ENCODE data around the gene DDRGK1. TPM values are rescaled to one million over a fixed set of nuclear protein-coding genes. Genes with fewer than 3 reads are reported as not detected.
"Not testable (repeated sequence)": the region's sequence is repeated elsewhere in the genome, so short reads cannot be mapped to it uniquely, and the experiment has no call there.

The DDRGK1 gene
- total RNA-seq, 2 experiments from 2014 or later = 49.3 to 52.2 TPM

DNA sequence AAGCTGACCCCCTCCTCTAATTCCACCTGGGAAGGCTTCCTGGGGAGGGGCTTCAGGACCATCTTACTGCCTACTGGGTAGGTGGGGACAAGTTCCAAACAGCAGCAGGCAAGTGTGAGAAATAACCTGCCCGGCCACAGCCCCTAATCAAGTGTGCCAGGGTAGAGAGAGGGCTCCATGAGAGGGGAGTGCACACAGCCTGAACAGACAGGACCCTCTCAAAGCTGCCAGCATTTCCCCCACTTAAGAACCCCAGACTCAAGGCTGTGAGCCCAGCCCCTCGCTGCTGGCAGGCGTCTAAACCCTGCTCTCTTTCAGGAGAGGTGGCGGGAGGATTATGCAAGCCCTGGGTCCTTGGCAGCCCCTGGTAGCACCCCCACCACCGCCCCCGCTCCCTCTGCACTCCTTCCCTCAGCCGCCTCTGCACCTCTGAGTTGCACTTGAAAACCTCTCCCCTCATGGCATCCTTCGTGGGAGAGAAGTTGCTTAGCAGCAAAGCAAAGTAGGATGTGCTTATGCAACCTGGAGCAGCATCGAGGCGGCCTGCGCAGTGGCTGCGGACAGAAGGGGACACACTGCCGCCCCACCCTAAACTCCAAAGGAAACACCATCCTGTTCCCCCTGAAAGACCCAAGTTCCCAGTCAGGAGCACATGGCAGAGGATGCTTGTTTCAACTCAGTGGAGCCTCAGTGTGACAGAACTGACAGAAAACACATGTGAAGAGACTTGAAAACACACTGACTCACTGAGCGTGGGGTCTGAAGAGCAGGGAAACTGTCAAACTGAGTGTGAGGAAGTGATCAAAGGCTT lies 10.5 kb downstream of the DDRGK1 start:
- H3K27me3 Mint-ChIP-seq = no peaks in the 10 kb centered on the region
- no peak overlapping the region for H3K4me3 Mint-ChIP-seq
- peaks cover 17% of the 10 kb centered on the region for H3K4me1 Mint-ChIP-seq
- intact Hi-C loops (cut with DNase I, micrococcal nuclease) = no loop called here
- ATAC-seq (peak; percentile 75), DNase-seq (peak; percentile 48)
- POLR2A ChIA-PET = interaction anchor here (0.8 kb wide), 1 partner anchor 108 kb away, joined by 3 read pairs; no protein-coding TSS in a partner anchor
- H3K36me3 Mint-ChIP-seq (ENCODE audit: low read depth) = peaks cover 53% of the 10 kb centered on the region
- H3K9me3 Mint-ChIP-seq (ENCODE audit: low read depth) = no peaks in the 10 kb centered on the region
- no peak overlapping the region for H3K27ac Mint-ChIP-seq
- CTCF ChIA-PET = no interaction called here

DNA sequence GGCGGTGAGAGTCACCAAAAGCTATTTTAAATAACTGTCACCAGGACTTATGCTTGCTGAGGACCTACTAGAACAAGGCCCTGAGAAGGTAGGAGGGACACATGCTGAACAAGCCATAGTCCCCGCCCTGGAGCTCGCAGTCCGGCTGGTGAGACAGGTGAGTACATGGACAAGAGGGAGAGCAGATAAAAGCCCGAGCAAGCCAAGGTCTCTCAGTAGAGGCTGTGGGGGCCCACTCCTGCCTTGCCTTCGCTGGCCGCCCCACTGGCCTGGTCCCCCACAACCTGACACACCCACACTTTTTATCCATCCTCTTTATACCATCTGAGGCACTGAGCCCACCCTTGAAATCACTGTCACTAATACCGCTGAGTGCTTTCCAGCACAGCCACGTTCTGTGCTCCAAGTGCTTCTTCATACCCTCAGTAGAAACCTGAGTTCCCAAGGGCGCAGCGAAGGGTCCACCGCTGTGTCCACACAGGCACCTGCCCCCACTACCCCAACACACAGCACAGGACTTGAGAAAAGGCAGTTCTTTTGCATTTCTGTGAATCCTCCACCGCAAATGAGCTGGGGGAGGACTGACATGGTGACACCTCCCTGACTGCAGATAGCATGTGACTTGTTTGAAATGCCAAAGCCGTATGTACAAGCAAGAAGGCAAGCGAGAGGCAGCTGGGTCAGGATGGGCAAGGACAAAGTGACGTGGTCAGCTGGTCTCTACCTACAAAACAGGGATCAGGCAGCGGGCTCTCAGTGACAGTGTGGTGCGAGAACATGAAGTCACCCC lies 12.1 kb downstream of the DDRGK1 start:
- Mint-ChIP-seq H3K4me3 (no peak overlapping the region), H3K9me3 (ENCODE audit: low read depth) (no peaks in the 10 kb centered on the region), H3K27ac (no peak overlapping the region), H3K4me1 (peaks cover 17% of the 10 kb centered on the region), H3K27me3 (no peaks in the 10 kb centered on the region), H3K36me3 (ENCODE audit: low read depth) (peaks cover 45% of the 10 kb centered on the region)
- ATAC-seq (no peak), DNase-seq (no peak)
- CTCF ChIA-PET = no interaction called here
- POLR2A ChIA-PET = no interaction called here
- intact Hi-C loops (cut with DNase I, micrococcal nuclease) = no loop called here

DNA sequence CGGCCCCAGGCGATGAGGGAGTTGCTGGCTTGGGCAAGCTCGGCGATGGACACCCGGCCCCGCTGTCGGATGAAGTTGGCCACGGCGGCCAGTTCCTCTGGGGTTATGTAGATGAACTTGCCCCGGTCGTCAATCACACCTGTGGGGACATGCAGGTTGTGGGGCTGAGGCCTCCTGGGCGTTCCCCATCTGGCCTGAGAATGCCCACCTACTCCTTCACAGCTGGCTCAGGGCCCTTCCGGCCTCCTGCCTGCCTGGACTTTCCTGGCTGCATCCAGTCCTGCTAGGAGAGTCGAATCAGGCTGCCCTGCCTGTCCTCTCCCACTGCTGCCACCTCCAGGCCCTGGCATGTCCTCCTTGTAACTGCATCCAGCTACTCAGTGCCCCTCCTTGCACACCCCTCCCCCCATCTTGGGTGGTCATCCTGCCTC lies 13.8 kb downstream of the DDRGK1 start:
- no peak overlapping the region for H3K27ac Mint-ChIP-seq
- POLR2A ChIA-PET = no interaction called here
- intact Hi-C loops (cut with DNase I, micrococcal nuclease) = no loop called here
- no peak overlapping the region for H3K4me3 Mint-ChIP-seq
- ATAC-seq (no peak), DNase-seq (no peak)
- H3K36me3 Mint-ChIP-seq (ENCODE audit: low read depth) = peaks cover 36% of the 10 kb centered on the region
- peaks cover 13% of the 10 kb centered on the region for H3K4me1 Mint-ChIP-seq
- no peaks in the 10 kb centered on the region for H3K27me3 Mint-ChIP-seq
- H3K9me3 Mint-ChIP-seq (ENCODE audit: low read depth) = no peaks in the 10 kb centered on the region
- CTCF ChIA-PET = no interaction called here

DNA sequence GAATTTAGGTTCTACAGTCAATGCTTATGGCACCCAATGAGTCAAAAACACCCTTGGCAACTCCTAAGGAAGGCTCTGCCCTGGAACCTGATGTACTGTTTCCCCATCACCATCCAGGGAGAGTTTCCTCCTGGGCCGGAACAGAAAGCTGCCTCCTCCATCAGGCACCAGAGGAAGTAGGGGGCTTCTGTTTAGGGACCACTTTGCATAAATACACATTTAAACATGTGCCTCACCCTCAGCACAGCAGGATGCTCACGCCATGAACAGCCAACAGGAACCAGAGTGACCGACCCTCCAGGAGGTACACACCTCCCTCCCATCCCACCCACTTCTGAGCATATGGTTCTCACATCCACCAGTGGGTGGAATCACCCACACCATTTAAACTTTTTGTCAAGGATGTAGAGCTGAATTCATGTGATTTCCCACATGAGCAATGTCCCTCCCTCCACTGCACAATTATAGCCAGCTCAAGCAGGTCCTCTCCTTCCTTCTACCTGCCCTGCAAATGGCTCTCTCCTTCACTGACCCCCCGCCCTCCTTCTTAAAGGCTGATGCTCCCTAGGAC lies 14.8 kb downstream of the DDRGK1 start:
- H3K27ac Mint-ChIP-seq = peak overlapping the region; percentile 44
- DNase-seq = no peak

DNA sequence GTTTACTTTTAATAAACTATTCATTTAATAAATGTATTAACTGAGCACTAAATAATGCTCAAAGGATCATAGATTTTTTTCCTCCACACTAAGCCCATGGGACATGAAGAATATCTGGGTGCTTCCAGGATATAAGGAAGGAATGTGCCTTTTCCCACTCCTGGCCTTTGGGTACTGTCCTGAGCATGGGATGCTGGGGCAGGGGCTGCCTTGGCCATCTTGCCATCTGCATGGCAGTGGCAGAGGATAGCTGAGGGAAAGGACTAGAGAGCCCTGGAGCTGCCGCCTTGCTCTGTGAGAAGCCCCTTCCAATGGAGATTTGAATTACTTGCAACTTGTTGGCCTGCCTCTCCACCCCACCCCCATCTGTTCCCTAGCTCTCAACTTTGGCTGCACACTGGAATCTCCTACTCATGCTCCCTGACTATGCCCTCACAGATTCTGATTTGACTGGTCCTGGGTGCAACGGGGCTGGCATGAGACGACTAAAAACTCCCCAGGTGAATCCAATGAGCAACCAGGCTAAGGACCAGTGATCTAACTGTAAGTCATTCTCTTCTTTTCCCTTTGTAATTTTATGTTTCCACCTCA lies 15.6 kb downstream of the DDRGK1 start:
- peaks cover 24% of the 10 kb centered on the region for H3K36me3 Mint-ChIP-seq (ENCODE audit: low read depth)
- peaks cover 2% of the 10 kb centered on the region for H3K4me1 Mint-ChIP-seq
- no peak overlapping the region for H3K4me3 Mint-ChIP-seq
- H3K9me3 Mint-ChIP-seq (ENCODE audit: low read depth) = no peaks in the 10 kb centered on the region
- intact Hi-C loops (cut with DNase I, micrococcal nuclease) = no loop called here
- ATAC-seq (peak; percentile 59), DNase-seq (no peak)
- ChIA-PET CTCF (no interaction called here), POLR2A (no interaction called here)
- H3K27me3 Mint-ChIP-seq = no peaks in the 10 kb centered on the region
- peak overlapping the region; percentile 44 for H3K27ac Mint-ChIP-seq

More for the DNA sequence above, 14.8 kb downstream of the DDRGK1 start:
- ChIA-PET CTCF (no interaction called here), POLR2A (no interaction called here)
- no peaks in the 10 kb centered on the region for H3K9me3 Mint-ChIP-seq (ENCODE audit: low read depth)
- H3K36me3 Mint-ChIP-seq (ENCODE audit: low read depth) = peaks cover 29% of the 10 kb centered on the region
- intact Hi-C loops (cut with DNase I, micrococcal nuclease) = no loop called here
- peaks cover 6% of the 10 kb centered on the region for H3K4me1 Mint-ChIP-seq
- no peak overlapping the region for H3K4me3 Mint-ChIP-seq
- no peaks in the 10 kb centered on the region for H3K27me3 Mint-ChIP-seq
- ATAC-seq = no peak

DNA sequence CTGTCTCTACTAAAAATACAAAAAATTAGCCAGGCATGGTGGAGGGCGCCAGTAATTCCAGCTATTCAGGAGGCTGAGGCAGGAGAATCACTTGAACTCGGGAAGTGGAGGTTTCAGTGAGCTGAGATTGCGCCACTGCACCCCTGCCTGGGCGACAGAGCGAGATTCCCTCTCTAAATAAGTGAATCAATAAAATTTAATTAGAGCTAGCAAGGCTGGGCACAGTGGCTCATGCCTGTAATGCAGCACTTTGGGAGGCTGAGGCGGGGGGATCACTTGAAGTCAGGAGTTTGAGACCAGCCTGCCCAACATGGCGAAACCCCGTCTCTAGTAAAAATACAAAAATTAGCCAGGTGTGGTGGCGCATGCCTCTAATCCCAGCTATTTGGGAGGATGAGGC lies 16.6 kb downstream of the DDRGK1 start:
- H3K27ac Mint-ChIP-seq; intact Hi-C loops (cut with DNase I, micrococcal nuclease); ATAC-seq; H3K4me1 Mint-ChIP-seq; H3K27me3 Mint-ChIP-seq; H3K4me3 Mint-ChIP-seq; DNase-seq; H3K9me3 Mint-ChIP-seq (ENCODE audit: low read depth): not testable (repeated sequence)
- ChIA-PET CTCF (interaction anchor here (0.7 to 0.8 kb wide), 2 partner anchors 154 to 371 kb away, joined by 3 read pairs; no protein-coding TSS in a partner anchor), POLR2A (interaction anchor here (0.6 kb wide), 1 partner anchor 136 kb away, joined by 4 read pairs; no protein-coding TSS in a partner anchor)
- peaks cover 23% of the 10 kb centered on the region for H3K36me3 Mint-ChIP-seq (ENCODE audit: low read depth)

DNA sequence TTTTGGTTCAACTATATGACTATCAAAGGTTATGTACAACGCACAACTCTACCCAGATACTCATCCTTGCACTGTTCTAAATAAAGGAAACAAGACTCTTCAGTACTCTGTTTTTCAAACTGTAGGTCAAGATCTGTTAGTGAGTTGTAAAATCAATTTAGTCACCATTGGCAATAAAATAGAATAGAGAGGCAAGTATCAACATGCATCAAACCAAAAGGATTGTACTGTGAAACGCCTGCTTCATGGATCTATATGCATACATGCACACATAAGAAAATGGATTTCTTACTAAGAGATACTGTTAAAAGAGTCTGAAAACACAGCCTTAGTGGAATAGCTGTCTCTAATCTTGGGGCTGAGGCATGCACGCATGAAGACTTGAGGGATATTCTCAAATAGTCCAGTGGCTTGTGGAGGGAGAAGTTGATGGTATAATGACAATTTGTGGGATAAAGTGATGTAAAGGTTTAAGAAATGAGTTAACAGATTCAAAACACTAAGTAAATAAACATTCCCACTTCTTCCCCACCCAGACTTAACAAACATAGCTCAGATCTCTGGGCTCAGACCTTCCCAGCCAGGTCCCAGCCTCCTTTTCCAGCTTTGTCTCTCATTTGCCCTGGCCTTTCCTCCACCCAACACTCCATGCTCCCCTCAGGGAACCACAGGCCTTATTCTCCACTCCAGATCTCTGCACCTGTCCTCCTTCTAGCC lies 20.4 kb downstream of the DDRGK1 start:
- Mint-ChIP-seq H3K36me3 (ENCODE audit: low read depth) (no peaks in the 10 kb centered on the region), H3K4me1 (no peaks in the 10 kb centered on the region), H3K9me3 (ENCODE audit: low read depth) (no peaks in the 10 kb centered on the region), H3K27me3 (no peaks in the 10 kb centered on the region), H3K4me3 (no peak overlapping the region), H3K27ac (no peak overlapping the region)
- intact Hi-C loops (cut with DNase I, micrococcal nuclease) = no loop called here
- ChIA-PET CTCF (interaction anchor here (0.7 kb wide), 1 partner anchor 68 kb away, joined by 3 read pairs; no protein-coding TSS in a partner anchor), POLR2A (interaction anchor here (0.7 kb wide), 2 partner anchors 96 to 1136 kb away, joined by 5 to 6 read pairs; no protein-coding TSS in a partner anchor)
- ATAC-seq (no peak), DNase-seq (no peak)

DNA sequence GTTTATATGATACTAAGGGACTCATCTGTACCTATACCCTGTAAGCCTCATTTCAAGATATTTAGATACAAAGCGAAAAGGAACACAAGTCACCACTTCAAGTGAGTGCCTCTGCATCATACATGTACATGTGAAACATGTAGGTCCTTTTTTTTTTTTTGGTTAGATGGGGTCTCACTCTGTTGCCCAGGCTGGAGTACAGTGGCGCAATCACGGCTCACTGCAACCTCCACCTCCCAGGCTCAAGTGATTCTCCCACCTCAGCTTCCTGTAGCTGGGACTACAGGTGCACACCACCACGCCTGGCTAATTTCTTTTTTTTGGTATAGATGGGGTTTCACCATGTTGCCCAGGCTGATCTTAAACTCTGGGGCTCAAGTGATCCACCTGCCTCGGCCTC lies 22.1 kb downstream of the DDRGK1 start:
- intact Hi-C loops (cut with DNase I, micrococcal nuclease); H3K36me3 Mint-ChIP-seq (ENCODE audit: low read depth); ATAC-seq; H3K27me3 Mint-ChIP-seq; CTCF ChIA-PET; H3K27ac Mint-ChIP-seq; POLR2A ChIA-PET; H3K9me3 Mint-ChIP-seq (ENCODE audit: low read depth); DNase-seq; H3K4me1 Mint-ChIP-seq; H3K4me3 Mint-ChIP-seq: not testable (repeated sequence)

DNA sequence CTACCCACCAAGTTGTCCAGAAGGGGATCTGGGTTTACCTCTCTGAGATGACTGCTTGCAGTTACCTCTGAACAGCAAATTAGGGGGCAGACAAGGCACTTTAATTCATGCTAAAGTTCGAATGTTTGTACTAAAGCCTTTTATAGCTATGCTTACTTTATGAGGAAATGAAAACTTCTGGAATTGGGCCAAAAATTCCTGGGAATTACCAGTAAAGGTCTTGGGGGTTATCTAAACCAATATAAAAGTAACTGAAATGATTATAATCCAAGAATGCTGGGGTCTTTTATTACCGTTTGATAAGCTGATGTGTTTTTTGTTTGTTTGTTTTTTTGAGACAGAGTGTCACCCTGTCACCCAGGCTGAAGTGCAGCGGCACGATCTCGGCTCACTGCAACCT lies 23.2 kb downstream of the DDRGK1 start:
- POLR2A ChIA-PET = no interaction called here
- CTCF ChIA-PET = interaction anchor here (1.0 kb wide), 2 partner anchors 29 to 38 kb away, joined by 3 to 4 read pairs; no protein-coding TSS in a partner anchor
- Mint-ChIP-seq H3K27ac (no peak overlapping the region), H3K9me3 (ENCODE audit: low read depth) (no peaks in the 10 kb centered on the region), H3K4me3 (no peak overlapping the region), H3K4me1 (no peaks in the 10 kb centered on the region), H3K27me3 (no peaks in the 10 kb centered on the region), H3K36me3 (ENCODE audit: low read depth) (no peaks in the 10 kb centered on the region)
- no peak for DNase-seq
- ATAC-seq = no peak
- intact Hi-C loops (cut with DNase I, micrococcal nuclease) = no loop called here

DNA sequence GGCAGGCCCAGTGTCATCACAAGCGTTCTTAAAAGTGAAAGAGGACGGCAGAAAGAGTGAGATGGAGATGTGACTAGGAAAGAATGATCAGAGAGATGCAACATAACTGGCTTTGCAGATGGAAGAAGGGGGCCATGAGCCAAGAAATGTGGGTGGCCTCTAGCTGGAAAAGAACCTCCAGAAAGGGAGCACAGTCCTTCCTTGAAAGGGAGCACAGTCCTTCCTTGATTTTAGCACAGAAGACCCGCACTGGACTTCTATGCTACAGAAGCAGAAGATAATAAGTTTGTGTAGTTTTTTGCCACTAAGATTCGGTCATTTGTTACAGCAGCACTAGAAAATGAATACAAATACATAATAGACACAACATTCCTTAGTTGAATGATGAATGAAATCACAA lies 24.2 kb downstream of the DDRGK1 start:
- Mint-ChIP-seq H3K27ac (no peak overlapping the region), H3K4me3 (no peak overlapping the region), H3K9me3 (ENCODE audit: low read depth) (no peaks in the 10 kb centered on the region), H3K27me3 (peaks cover 3% of the 10 kb centered on the region), H3K4me1 (no peaks in the 10 kb centered on the region), H3K36me3 (ENCODE audit: low read depth) (no peaks in the 10 kb centered on the region)
- ATAC-seq = no peak
- intact Hi-C loops (cut with DNase I, micrococcal nuclease) = no loop called here
- ChIA-PET POLR2A (no interaction called here), CTCF (no interaction called here)
- DNase-seq = no peak
